Measurements from ENCODE around the gene TRIP12. TPM values are rescaled to one million over a fixed set of nuclear protein-coding genes. Genes with fewer than 3 reads are reported as not detected.
"Not testable (repeated sequence)": the region's sequence is repeated elsewhere in the genome, so short reads cannot be mapped to it uniquely, and the experiment has no call there.

TRIP12 gene
- total RNA-seq, 1 experiment from 2014 or later, result 166 TPM

- H3K23me2 ChIP-seq (ENCODE audit: insufficient read length, low read depth, low read length, poor library complexity, severe bottlenecking), result no peaks in the 10 kb centered on the region
- WGBS (ENCODE audit: extremely low coverage, insufficient read length, low lambda C conversion rate), result no CpG with 5 or more reads among the region's 3 CpGs
Measured at GRCh38 chr2:229969921-229970320, 48.1 kb upstream of the TRIP12 start.

GRCh38 chr2:229963596-229963995, 41.8 kb upstream of the TRIP12 start:
- not testable (repeated sequence) for H3K27ac Mint-ChIP-seq; H3K14ac ChIP-seq (ENCODE audit: insufficient read depth, low read length); H3K4me1 ChIP-seq (ENCODE audit: insufficient read depth, low read length); H2BK12ac ChIP-seq (ENCODE audit: insufficient read length, low read depth, low read length); H3K27me3 ChIP-seq (ENCODE audit: insufficient read depth, low read length); H2BK120ac ChIP-seq (ENCODE audit: low read depth, low read length, poor library complexity, severe bottlenecking); H2BK5ac ChIP-seq (ENCODE audit: insufficient read length, low read length); H3K9me3 Mint-ChIP-seq; H3K79me2 ChIP-seq (ENCODE audit: insufficient read depth, low read length); H3K9ac ChIP-seq (ENCODE audit: extremely low read depth, insufficient read length, low read length); H3K4ac ChIP-seq (ENCODE audit: low read depth, low read length); H3T11ph ChIP-seq (ENCODE audit: low read length); H4K91ac ChIP-seq (ENCODE audit: insufficient read length, low read depth, low read length); DNase-seq; H3K79me1 ChIP-seq (ENCODE audit: insufficient read depth, low read depth, low read length, poor library complexity, severe bottlenecking); H3K27ac ChIP-seq (ENCODE audit: insufficient read length, low read depth, low read length); H4K8ac ChIP-seq (replicated peaks; ENCODE audit: insufficient read length, low read depth, low read length); H3K23ac ChIP-seq (ENCODE audit: insufficient read length, low read depth, low read length); H4K5ac ChIP-seq (ENCODE audit: insufficient read length, low read depth, low read length); H3K27me3 Mint-ChIP-seq (ENCODE audit: low read depth); H2BK20ac ChIP-seq (ENCODE audit: low read depth, low read length, poor library complexity, severe bottlenecking); H2AK5ac ChIP-seq (ENCODE audit: insufficient read length, low read length); H4K20me1 ChIP-seq (ENCODE audit: control insufficient read depth, insufficient read depth, insufficient read length); H2AFZ ChIP-seq (ENCODE audit: low read length); H3K4me3 Mint-ChIP-seq; H3K56ac ChIP-seq (ENCODE audit: insufficient read length, low read depth, low read length); H3K9me3 ChIP-seq (ENCODE audit: control insufficient read depth, low read depth, low read length); H3K4me1 Mint-ChIP-seq; H3K18ac ChIP-seq (ENCODE audit: insufficient read length, low read depth, low read length); H3K4me2 ChIP-seq (ENCODE audit: insufficient read depth, insufficient read length, low read length); H3K23me2 ChIP-seq (ENCODE audit: insufficient read length, low read depth, low read length, poor library complexity, severe bottlenecking); H2BK15ac ChIP-seq (ENCODE audit: low read depth, low read length); H3K36me3 Mint-ChIP-seq (ENCODE audit: insufficient read depth in 1 of 3, low read depth in 3 of 3)
- no CpG with 5 or more reads among the region's 9 CpGs for WGBS (ENCODE audit: extremely low coverage, insufficient read length, low lambda C conversion rate)

More at GRCh38 chr2:229969921-229970320, 48.1 kb upstream of the TRIP12 start:
- H3K9me3 Mint-ChIP-seq, result peaks cover 0 to 4% of the 10 kb centered on the region in 2 experiments; a peak in 1 of 5 replicates
- Histone ChIP-seq H3K4me2 (ENCODE audit: insufficient read depth, insufficient read length, low read length) (no peak overlapping the region), H4K8ac (replicated peaks; ENCODE audit: insufficient read length, low read depth, low read length) (no peak overlapping the region), H2AFZ (ENCODE audit: low read length) (no peak overlapping the region), H3K4me1 (ENCODE audit: insufficient read depth, low read length) (no peaks in the 10 kb centered on the region), H4K91ac (ENCODE audit: insufficient read length, low read depth, low read length) (no peak overlapping the region), H3K56ac (ENCODE audit: insufficient read length, low read depth, low read length) (no peak overlapping the region), H4K5ac (ENCODE audit: insufficient read length, low read depth, low read length) (no peak overlapping the region), H2BK120ac (ENCODE audit: low read depth, low read length, poor library complexity, severe bottlenecking) (no peak overlapping the region), H3K23ac (ENCODE audit: insufficient read length, low read depth, low read length) (no peak overlapping the region), H3K9ac (ENCODE audit: extremely low read depth, insufficient read length, low read length) (no peak overlapping the region), H3K18ac (ENCODE audit: insufficient read length, low read depth, low read length) (no peak overlapping the region), H2BK12ac (ENCODE audit: insufficient read length, low read depth, low read length) (no peak overlapping the region), H2BK15ac (ENCODE audit: low read depth, low read length) (no peak overlapping the region), H3K79me2 (ENCODE audit: insufficient read depth, low read length) (no peaks in the 10 kb centered on the region), H2AK5ac (ENCODE audit: insufficient read length, low read length) (no peak overlapping the region), H3T11ph (ENCODE audit: low read length) (no peak overlapping the region), H4K20me1 (ENCODE audit: control insufficient read depth, insufficient read depth, insufficient read length) (no peaks in the 10 kb centered on the region), H3K79me1 (ENCODE audit: insufficient read depth, low read depth, low read length, poor library complexity, severe bottlenecking) (no peaks in the 10 kb centered on the region), H3K27ac (ENCODE audit: insufficient read length, low read depth, low read length) (no peak overlapping the region), H3K14ac (ENCODE audit: insufficient read depth, low read length) (no peak overlapping the region), H3K27me3 (ENCODE audit: insufficient read depth, low read length) (no peaks in the 10 kb centered on the region), H3K4ac (ENCODE audit: low read depth, low read length) (no peak overlapping the region), H2BK20ac (ENCODE audit: low read depth, low read length, poor library complexity, severe bottlenecking) (no peak overlapping the region), H3K9me3 (ENCODE audit: control insufficient read depth, low read depth, low read length) (no peaks in the 10 kb centered on the region), H2BK5ac (ENCODE audit: insufficient read length, low read length) (no peak overlapping the region)
- no peak for TF ChIP-seq CTCF (conservative IDR thresholded peaks at IDR 0.05)
- no peak overlapping the region for H3K27ac Mint-ChIP-seq
- no peaks in the 10 kb centered on the region for H3K4me1 Mint-ChIP-seq
- no peak overlapping the region for H3K4me3 Mint-ChIP-seq
- no peaks in the 10 kb centered on the region for H3K27me3 Mint-ChIP-seq (ENCODE audit: low read depth)
- peaks cover 0 to 2% (median 0%) of the 10 kb centered on the region in 3 experiments; a peak in 2 of 7 replicates for H3K36me3 Mint-ChIP-seq (ENCODE audit: insufficient read depth in 1 of 3, low read depth in 3 of 3)
- no peak for DNase-seq

Data from H9 (cell line).